ENCODE results near the gene HDAC4.

GRCh38 chr2:239171643-239172042 lies 229.2 kb downstream of the HDAC4 start:
- TF ChIP-seq CTCF (IDR thresholded peaks at IDR 0.05; ENCODE audit: insufficient read depth, low read depth, low read length): no peak
- no peak for TF ChIP-seq EZH2 (IDR thresholded peaks at IDR 0.05; ENCODE audit: insufficient read depth, low read length)
